Lung (tissue), 12 donors: ENCODE measurements around the gene SAFB2. TPM values are rescaled to one million over a fixed set of nuclear protein-coding genes. Genes with fewer than 3 reads are reported as not detected.

Source experiments
- ATAC-seq: fragments of 200-7000 bp; cut with Tn5 transposase; one replicate; pipeline ENCODE4 v1.9.1; 2020; ENCODE audit warnings: moderate number of reproducible peaks; ENCODE audit not compliant: insufficient read depth, low FRiP score
- DNase-seq, 3 donors: peaks; one replicate each; pipeline ENCODE4 v3.0.0-alpha.2; 2013 to 2017
- H3K27ac ChIP-seq, 2 donors: one replicate each; pipeline ENCODE4 v1.5.1; 2013; ENCODE audit warnings: mild to moderate bottlenecking in 2 of 2, moderate library complexity in 2 of 2, control low read depth in 1 of 2, inconsistent platforms in 1 of 2, low read depth in 1 of 2, low read length in 1 of 2
- H3K27me3 ChIP-seq, 3 donors: one replicate each; pipeline ENCODE4 v1.5.1; 2013; ENCODE audit warnings: low read length in 2 of 3; ENCODE audit not compliant: control insufficient read depth in 3 of 3, insufficient read depth in 3 of 3
- H3K36me3 ChIP-seq, 4 donors: one replicate each; pipeline ENCODE4 v1.5.1; 2013; ENCODE audit warnings: low read length in 4 of 4, mild to moderate bottlenecking in 1 of 4, moderate library complexity in 1 of 4; ENCODE audit not compliant: control insufficient read depth in 4 of 4, insufficient read depth in 4 of 4
- H3K4me1 ChIP-seq, 5 donors: one replicate each; pipeline ENCODE4 v1.5.1; 2013; ENCODE audit warnings: low read length in 5 of 5, mild to moderate bottlenecking in 2 of 5, moderate library complexity in 1 of 5; ENCODE audit not compliant: control insufficient read depth in 5 of 5, insufficient read depth in 5 of 5
- H3K4me3 ChIP-seq: one replicate; pipeline ENCODE4 v1.5.1; 2013; ENCODE audit warnings: mild to moderate bottlenecking, control low read depth, moderate library complexity
- H3K9ac ChIP-seq, 2 donors: one replicate each; pipeline ENCODE4 v1.5.1; 2013; ENCODE audit warnings: low read length in 2 of 2, control low read depth in 1 of 2; ENCODE audit not compliant: insufficient read depth in 1 of 2
- H3K9me3 ChIP-seq, 4 donors: one replicate each; pipeline ENCODE4 v1.5.1; 2013; ENCODE audit warnings: low read length in 3 of 4, mild to moderate bottlenecking in 1 of 4, moderate library complexity in 1 of 4; ENCODE audit not compliant: control insufficient read depth in 4 of 4, insufficient read depth in 3 of 4
- WGBS, 2 donors: extraction: QIAGEN DNeasy Blood & Tissue Kit; methylation state at CpG; one replicate each; pipeline ENCODE4 v1.1.7; 2013; 5-methylcytosine and 5-hydroxymethylcytosine counted together
- polyA plus RNA-seq, 2 donors: library from polyadenylated mRNA; stranded (reverse); fragments of 200-250 nt; gene quantifications; one replicate each; pipeline ENCODE4 v1.2.1, GENCODE V29; 2013
- total RNA-seq, 2 donors: library from RNA; depleted of rRNA in 1 of 2; stranded (reverse); fragments of >200 nt in 1 of 2; gene quantifications; one replicate each; pipeline ENCODE4 v1.2.1, GENCODE V29; 2014 to 2021
- TF ChIP-seq, protein P1 (sequence below): IDR thresholded peaks from 2 replicates; pipeline ENCODE4 v1.5.1; 2012; ENCODE audit warnings: mild to moderate bottlenecking; ENCODE audit errors: control extremely low read depth, extremely low read depth
- donor health status: control.
- donor health status: control.
- donor health status: Bipolar disorder and iron deficiency.
- donor health status: healthy.
- donor health status: DM: yes; HTN: yes; CAD: no.

Gene SAFB2
- total and polyA plus RNA-seq, 4 donors = 39.7 to 88.6 (median 68.5) TPM

DNA sequence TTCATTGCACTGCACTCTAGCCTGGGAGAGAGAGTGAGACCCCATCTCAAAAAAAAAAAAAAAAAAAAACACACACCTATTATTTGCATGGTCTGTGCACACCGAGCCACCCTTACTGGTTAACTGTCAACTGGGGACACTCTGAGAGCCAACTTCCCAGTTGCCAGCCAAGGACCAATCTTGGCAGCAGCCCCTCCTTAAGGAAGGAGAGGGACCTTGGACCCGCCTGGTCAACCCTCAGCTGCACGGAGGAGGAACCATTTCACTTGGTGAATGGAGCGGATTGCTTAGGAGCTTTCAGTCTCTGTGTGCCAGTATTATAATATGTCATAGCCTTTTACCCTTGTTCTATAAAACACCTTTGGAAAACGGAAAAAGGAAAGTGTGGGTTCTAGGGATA lies 32.8 kb upstream of the SAFB2 start:
- no peak for ATAC-seq
- Histone ChIP-seq H3K4me1 (no peaks in the 10 kb centered on the region), H3K36me3 (peaks cover 33 to 74% (median 48%) of the 10 kb centered on the region in 4 donors), H3K9me3 (no peaks in the 10 kb centered on the region), H3K9ac (no peak overlapping the region), H3K27ac (no peak overlapping the region), H3K4me3 (no peak overlapping the region), H3K27me3 (no peaks in the 10 kb centered on the region)
- TF ChIP-seq, protein P1, sequence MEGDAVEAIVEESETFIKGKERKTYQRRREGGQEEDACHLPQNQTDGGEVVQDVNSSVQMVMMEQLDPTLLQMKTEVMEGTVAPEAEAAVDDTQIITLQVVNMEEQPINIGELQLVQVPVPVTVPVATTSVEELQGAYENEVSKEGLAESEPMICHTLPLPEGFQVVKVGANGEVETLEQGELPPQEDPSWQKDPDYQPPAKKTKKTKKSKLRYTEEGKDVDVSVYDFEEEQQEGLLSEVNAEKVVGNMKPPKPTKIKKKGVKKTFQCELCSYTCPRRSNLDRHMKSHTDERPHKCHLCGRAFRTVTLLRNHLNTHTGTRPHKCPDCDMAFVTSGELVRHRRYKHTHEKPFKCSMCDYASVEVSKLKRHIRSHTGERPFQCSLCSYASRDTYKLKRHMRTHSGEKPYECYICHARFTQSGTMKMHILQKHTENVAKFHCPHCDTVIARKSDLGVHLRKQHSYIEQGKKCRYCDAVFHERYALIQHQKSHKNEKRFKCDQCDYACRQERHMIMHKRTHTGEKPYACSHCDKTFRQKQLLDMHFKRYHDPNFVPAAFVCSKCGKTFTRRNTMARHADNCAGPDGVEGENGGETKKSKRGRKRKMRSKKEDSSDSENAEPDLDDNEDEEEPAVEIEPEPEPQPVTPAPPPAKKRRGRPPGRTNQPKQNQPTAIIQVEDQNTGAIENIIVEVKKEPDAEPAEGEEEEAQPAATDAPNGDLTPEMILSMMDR = no peak
- no peak for DNase-seq
- 83 to 89% methylated on average over 5 of the region's 5 CpGs for WGBS, 2 donors

GRCh38 chr19:5654931-5655330 lies 32.4 kb upstream of the SAFB2 start:
- no peak for DNase-seq
- 96 to 97% methylated on average over 5 of the region's 5 CpGs for WGBS, 2 donors

GRCh38 chr19:5652261-5652660 lies 29.7 kb upstream of the SAFB2 start:
- Histone ChIP-seq H3K36me3 (peaks cover 37 to 61% (median 53%) of the 10 kb centered on the region in 4 donors), H3K27me3 (no peaks in the 10 kb centered on the region), H3K9me3 (no peaks in the 10 kb centered on the region), H3K27ac (no peak overlapping the region), H3K4me1 (peaks cover 0 to 2% (median 0%) of the 10 kb centered on the region in 5 donors), H3K9ac (no peak overlapping the region), H3K4me3 (no peak overlapping the region)
- ATAC-seq (no peak), DNase-seq (no peak)
- TF ChIP-seq, protein P1 = no peak
- 92 to 95% methylated on average over 10 of the region's 10 CpGs for WGBS, 2 donors

More at GRCh38 chr19:5654931-5655330, 32.4 kb upstream of the SAFB2 start:
- Histone ChIP-seq H3K4me1 (no peaks in the 10 kb centered on the region), H3K9ac (no peak overlapping the region), H3K9me3 (no peaks in the 10 kb centered on the region), H3K27me3 (no peaks in the 10 kb centered on the region), H3K27ac (no peak overlapping the region), H3K4me3 (no peak overlapping the region), H3K36me3 (peaks cover 34 to 72% (median 50%) of the 10 kb centered on the region in 4 donors)
- no peak for ATAC-seq
- TF ChIP-seq, protein P1 = no peak

DNA sequence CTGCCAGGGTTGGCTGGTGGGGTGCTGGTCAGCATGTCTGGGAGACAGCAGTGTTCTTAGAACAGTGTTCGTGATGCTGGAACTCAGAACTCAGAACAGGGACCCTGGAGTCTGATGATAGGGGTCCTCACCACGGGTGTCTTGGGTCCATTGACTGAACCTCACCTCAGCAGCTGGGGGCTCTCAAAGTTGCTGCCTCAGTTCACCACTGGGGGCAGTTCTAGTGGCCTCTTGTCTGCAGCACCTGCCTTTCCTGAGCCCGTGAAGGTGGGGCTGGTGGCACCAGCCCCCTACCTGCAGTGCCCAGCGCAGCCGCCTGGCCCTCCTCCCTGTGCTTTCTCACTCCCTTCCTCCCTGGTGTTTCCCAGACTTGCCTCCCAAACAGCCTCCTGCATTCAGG lies 28.8 kb upstream of the SAFB2 start:
- no peaks in the 10 kb centered on the region for H3K27me3 ChIP-seq
- TF ChIP-seq, protein P1 = no peak
- no peaks in the 10 kb centered on the region for H3K9me3 ChIP-seq
- peaks cover 0 to 5% (median 0%) of the 10 kb centered on the region in 5 donors for H3K4me1 ChIP-seq
- no peak for DNase-seq
- H3K4me3 ChIP-seq = no peak overlapping the region
- WGBS, 2 donors = 95 to 98% methylated on average over 5 of the region's 5 CpGs
- peaks cover 37 to 64% (median 57%) of the 10 kb centered on the region in 4 donors for H3K36me3 ChIP-seq
- no peak for ATAC-seq
- no peak overlapping the region for H3K9ac ChIP-seq
- no peak overlapping the region for H3K27ac ChIP-seq
